Testis (tissue), 3 donors: ENCODE data around the gene CYB5R3. TPM values are rescaled to one million over a fixed set of nuclear protein-coding genes. Genes with fewer than 3 reads are reported as not detected.
"Not testable (repeated sequence)": the region's sequence is repeated elsewhere in the genome, so short reads cannot be mapped to it uniquely, and the experiment has no call there.

ENCODE experiments used
- DNase-seq: peaks from one replicate; pipeline ENCODE4 v3.0.0-alpha.2; 2019
- H3K27ac ChIP-seq, 2 donors: fragments of 200-600 bp; sonication (generic); one replicate each; pipeline ENCODE4 v1.5.1; 2019
- H3K27me3 ChIP-seq: fragments of 200-600 bp; sonication (generic); one replicate; pipeline ENCODE4 v1.5.1; 2019
- H3K36me3 ChIP-seq: fragments of 200-600 bp; sonication (generic); one replicate; pipeline ENCODE4 v1.5.1; 2017; ENCODE audit warnings: low read depth; ENCODE audit errors: missing control alignments
- H3K4me1 ChIP-seq: fragments of 200-600 bp; sonication (generic); one replicate; pipeline ENCODE4 v1.5.1; 2019
- H3K4me3 ChIP-seq, 2 donors: fragments of 200-600 bp; sonication (generic); one replicate each; pipeline ENCODE4 v1.5.1; 2017 to 2019
- H3K9me3 ChIP-seq: fragments of 200-600 bp; sonication (generic); one replicate; pipeline ENCODE4 v1.5.1; 2017
- POLR2A ChIP-seq: fragments of 450-650 bp; IDR thresholded peaks from one replicate; pipeline ENCODE4 v1.6.1; 2017; ENCODE audit warnings: antibody characterized with exemption, mild to moderate bottlenecking, moderate library complexity
- WGBS, 2 donors: methylation state at CpG; one replicate each; pipeline ENCODE4 v1.1.5; 2018; 5-methylcytosine and 5-hydroxymethylcytosine counted together
- intact Hi-C: fragments of 100-400 bp; cut with DNase I; formaldehyde crosslinking; loops from one replicate; pipeline ENCODE4 v1.15.1; 2023; ENCODE audit warnings: low total_unique reads
- polyA plus RNA-seq: library from polyadenylated mRNA; stranded (reverse); fragments of 350-450 nt; fragmentation: Illumina TruSeq; extraction: RNeasy Lipid Tissue Mini Kit (QIAGEN cat#74804); gene quantifications from one replicate; pipeline ENCODE4 v1.2.3, GENCODE V29; 2014; ENCODE audit warnings: low read depth, low replicate concordance; ENCODE audit not compliant: insufficient read depth
- total RNA-seq, 2 donors: library from RNA; depleted of rRNA; stranded (reverse); fragments of >200 nt; gene quantifications; one replicate each; pipeline ENCODE4 v1.2.3, GENCODE V29; 2016
- TF ChIP-seq, protein P1 (sequence below), 3 experiments: fragments of 450-650 bp in 2 of 3; fragments of 200-600 bp in 1 of 3; sonication (generic) in 1 of 3; IDR thresholded peaks; one replicate each; pipeline ENCODE4 v1.5.1; 2016 to 2019; ENCODE audit warnings: antibody characterized with exemption in 3 of 3, mild to moderate bottlenecking in 2 of 3, moderate library complexity in 1 of 3

The CYB5R3 gene
- total and polyA plus RNA-seq, 3 donors from 2014 or later = 330 to 484 (median 423) TPM

DNA sequence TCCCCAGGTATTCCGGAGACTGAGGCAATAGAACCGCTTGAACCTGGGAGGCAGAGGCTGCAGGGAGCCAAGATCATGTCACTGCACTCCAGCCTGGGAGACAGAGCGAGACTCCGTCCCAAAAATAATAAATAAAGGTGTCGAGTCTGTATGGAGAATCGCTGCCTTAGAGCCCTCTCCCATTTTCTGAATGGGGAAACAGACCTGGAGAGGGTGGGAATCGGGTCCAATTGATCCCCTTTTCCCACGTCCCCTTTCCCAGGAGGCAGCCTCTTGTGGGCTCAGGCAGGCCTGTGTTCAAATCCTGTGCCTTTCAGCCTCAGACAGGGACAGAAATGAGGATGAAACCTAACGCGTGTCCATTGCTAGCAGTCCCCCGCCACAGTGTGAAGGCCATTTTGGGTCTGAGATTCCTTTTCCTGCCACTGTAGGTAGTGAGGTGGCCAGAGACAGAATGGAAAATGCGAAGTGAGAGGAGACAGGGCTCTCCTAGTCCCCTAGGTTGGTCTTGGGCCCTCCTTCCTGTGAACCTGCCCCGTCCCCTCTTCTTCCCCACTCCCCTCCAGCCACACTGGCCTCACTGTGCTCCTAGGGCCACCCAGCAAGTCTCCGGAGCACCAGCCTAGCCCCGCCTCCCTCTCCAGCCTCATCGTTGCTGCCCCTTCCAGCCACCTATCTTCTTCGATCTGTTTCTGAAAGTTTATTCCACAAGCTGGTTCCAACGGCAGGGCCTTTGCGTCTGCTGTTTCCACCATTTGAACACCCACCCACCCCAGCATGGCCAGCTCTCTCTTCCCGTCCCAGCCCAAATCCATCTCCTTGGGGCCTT, 31.8 kb downstream of the CYB5R3 start:
- no peaks in the 10 kb centered on the region for H3K36me3 ChIP-seq
- 35 to 58% methylated on average over 17 to 20 of the region's 20 CpGs for WGBS, 2 donors
- H3K4me1 ChIP-seq = peaks cover 25% of the 10 kb centered on the region
- H3K4me3 ChIP-seq = no peak overlapping the region
- DNase-seq = no peak
- no peaks in the 10 kb centered on the region for H3K27me3 ChIP-seq
- no peaks in the 10 kb centered on the region for H3K9me3 ChIP-seq
- TF ChIP-seq, protein P1, sequence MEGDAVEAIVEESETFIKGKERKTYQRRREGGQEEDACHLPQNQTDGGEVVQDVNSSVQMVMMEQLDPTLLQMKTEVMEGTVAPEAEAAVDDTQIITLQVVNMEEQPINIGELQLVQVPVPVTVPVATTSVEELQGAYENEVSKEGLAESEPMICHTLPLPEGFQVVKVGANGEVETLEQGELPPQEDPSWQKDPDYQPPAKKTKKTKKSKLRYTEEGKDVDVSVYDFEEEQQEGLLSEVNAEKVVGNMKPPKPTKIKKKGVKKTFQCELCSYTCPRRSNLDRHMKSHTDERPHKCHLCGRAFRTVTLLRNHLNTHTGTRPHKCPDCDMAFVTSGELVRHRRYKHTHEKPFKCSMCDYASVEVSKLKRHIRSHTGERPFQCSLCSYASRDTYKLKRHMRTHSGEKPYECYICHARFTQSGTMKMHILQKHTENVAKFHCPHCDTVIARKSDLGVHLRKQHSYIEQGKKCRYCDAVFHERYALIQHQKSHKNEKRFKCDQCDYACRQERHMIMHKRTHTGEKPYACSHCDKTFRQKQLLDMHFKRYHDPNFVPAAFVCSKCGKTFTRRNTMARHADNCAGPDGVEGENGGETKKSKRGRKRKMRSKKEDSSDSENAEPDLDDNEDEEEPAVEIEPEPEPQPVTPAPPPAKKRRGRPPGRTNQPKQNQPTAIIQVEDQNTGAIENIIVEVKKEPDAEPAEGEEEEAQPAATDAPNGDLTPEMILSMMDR (IDR thresholded peaks at IDR 0.05) = no peak
- no peak for TF ChIP-seq POLR2A
- peak overlapping the region in 1 of 2 donors; percentile 53 for H3K27ac ChIP-seq
- intact Hi-C loops = no loop called here

DNA sequence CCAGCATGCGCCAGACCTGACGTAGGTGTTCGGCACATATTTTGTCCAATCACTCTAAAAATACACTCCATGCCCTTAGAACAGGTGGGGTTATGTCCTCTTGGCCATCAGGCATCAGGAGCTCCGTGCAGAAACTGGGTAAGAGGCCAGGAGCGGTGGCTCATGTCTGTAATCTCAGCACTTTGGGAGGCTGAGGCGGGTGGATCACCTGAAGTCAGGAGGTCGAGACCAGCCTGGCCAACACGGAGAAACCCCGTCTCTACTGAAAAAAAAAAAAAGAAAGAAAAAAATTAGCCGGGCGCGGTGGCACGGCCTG, 33.4 kb downstream of the CYB5R3 start:
- not testable (repeated sequence) for H3K9me3 ChIP-seq

DNA sequence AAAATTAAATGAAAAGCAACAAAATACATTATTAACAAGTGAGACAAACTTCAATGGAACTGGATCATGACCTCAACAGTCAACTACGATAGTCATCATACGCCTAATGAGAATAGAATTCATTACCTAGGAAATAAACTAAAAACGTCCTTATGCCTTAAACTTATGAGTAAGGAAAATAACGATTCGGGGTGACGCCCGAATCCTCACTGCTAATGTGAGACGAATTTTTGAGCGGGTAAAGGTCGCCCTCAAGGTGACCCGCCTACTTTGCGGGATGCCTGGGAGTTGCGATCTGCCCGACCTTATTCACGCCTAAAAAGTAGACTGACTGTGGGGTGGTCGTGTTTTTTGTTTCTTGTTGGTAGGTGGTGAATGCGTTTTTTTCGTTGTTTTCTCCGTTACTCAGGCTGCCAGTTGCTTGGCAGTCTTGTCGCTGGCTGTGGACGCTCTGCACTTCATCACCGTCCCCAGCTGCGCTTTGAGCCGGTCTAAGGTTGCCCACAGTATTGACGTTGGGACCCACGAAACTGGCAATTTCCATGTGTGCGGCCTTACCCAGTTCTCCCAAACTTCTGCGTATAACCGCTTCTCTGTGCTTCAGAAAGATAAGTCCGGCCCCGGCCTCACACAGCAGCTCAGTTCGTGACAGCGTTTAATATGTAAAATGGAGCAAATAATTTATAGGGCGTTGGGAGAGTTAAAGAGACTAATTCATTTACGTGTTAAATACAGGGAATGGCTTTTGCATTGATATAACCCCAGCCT, 33.9 kb downstream of the CYB5R3 start:
- peak overlapping the region; percentile 75 to 95 for H3K4me3 ChIP-seq
- peak; percentile 92 for DNase-seq
- H3K36me3 ChIP-seq = no peaks in the 10 kb centered on the region
- intact Hi-C loops = no loop called here
- 0 to 1% methylated on average over 35 of the region's 35 CpGs for WGBS, 2 donors
- TF ChIP-seq POLR2A = no peak
- TF ChIP-seq, protein P1 (IDR thresholded peaks at IDR 0.05) = no peak
- H3K9me3 ChIP-seq = no peaks in the 10 kb centered on the region
- peaks cover 34% of the 10 kb centered on the region for H3K4me1 ChIP-seq
- H3K27me3 ChIP-seq = no peaks in the 10 kb centered on the region
- H3K27ac ChIP-seq = peak overlapping the region; percentile 92 to 95

More for the DNA sequence above, 33.4 kb downstream of the CYB5R3 start:
- Histone ChIP-seq H3K4me3 (peak overlapping the region; percentile 75 to 95), H3K27ac (peak overlapping the region; percentile 92 to 95), H3K4me1 (peaks cover 29% of the 10 kb centered on the region)
- H3K27me3 ChIP-seq, intact Hi-C loops, H3K36me3 ChIP-seq: not testable (repeated sequence)
- DNase-seq = peak; percentile 32
- 17 to 24% methylated on average over 13 of the region's 13 CpGs for WGBS, 2 donors

DNA sequence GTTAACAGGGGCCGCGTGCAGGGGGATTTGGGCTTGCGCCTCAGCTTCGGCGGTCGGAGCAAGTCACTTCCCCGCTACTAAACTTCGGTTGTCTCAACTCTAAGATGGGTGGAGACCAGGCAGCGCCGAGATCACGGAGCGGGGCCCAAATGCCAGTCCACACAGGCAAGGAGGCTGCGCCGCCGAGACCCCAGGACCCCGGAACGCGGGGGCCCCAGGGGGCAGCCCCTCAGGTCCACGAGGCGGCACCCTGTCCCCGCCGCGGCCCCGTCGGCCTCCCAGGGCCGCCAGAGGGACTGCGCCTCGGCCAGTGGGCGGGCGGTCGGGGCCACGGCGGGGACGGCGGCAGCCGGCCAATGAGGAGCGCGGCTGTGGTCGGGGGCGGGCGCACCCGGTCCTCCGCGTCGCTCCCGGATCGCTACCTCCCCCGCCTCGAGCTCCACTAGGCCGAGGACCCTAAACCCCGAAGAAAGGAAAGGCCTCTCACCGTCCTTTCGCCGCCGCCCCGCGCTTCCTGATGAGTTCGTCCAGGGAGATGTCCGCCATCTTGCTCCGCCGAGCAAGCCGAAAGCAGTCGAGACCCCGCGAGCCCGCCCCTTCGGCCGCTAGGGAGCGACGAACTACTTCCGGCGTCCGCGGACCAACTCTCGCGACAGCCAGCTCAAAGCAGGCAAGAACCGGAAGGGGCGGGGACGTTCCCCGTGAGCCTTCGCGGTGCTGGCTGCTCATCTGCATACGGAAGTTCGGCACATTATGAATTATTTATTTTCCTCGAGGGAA, 34.7 kb downstream of the CYB5R3 start, which contains the start of gene POLDIP3:
Gene POLDIP3 (minus strand): TSS at position 572 of the 780 bp plus-strand sequence. CDS start 26 bp downstream, at position 546.
- 0 to 1% methylated on average over 33 to 73 of the region's 85 CpGs for WGBS, 2 donors
- Histone ChIP-seq H3K9me3 (no peaks in the 10 kb centered on the region), H3K4me3 (peak within 1 kb of the TSS; percentile 75 to 95), H3K27me3 (no peaks in the 10 kb centered on the region), H3K4me1 (peaks cover 39% of the 10 kb centered on the region), H3K27ac (peak within 1 kb of the TSS; percentile 92 to 95), H3K36me3 (no peaks in the 10 kb centered on the region)
- intact Hi-C loops = no loop called here
- peak; percentile 100 for DNase-seq
- TF ChIP-seq POLR2A = peak; percentile 57
- TF ChIP-seq, protein P1 (IDR thresholded peaks at IDR 0.05) = peak in 2 of 3 experiments; percentile 35 to 52
